ENCODE data around the gene CACNA2D3.

DNA sequence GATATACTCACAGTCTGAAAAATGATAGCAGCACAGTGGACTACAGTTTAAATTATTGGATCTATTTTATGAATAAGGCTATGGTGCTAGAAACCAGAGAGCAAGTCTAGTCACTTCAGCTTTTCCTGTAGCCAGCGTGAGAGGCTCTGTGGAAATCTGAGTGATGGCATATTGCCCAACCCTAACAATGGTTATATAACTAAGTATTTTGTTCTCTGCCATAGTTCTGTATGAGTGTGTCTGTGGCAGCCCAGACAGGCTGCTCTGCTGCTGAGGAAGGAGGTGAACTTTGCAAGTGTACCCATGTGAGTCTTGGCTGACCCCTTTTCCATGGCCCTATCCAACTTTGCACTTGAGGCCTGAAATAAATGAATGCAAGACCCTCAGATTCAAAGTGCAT, 699.9 kb downstream of the CACNA2D3 start:
- TF ChIP-seq, protein P1, sequence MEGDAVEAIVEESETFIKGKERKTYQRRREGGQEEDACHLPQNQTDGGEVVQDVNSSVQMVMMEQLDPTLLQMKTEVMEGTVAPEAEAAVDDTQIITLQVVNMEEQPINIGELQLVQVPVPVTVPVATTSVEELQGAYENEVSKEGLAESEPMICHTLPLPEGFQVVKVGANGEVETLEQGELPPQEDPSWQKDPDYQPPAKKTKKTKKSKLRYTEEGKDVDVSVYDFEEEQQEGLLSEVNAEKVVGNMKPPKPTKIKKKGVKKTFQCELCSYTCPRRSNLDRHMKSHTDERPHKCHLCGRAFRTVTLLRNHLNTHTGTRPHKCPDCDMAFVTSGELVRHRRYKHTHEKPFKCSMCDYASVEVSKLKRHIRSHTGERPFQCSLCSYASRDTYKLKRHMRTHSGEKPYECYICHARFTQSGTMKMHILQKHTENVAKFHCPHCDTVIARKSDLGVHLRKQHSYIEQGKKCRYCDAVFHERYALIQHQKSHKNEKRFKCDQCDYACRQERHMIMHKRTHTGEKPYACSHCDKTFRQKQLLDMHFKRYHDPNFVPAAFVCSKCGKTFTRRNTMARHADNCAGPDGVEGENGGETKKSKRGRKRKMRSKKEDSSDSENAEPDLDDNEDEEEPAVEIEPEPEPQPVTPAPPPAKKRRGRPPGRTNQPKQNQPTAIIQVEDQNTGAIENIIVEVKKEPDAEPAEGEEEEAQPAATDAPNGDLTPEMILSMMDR (IDR thresholded peaks at IDR 0.05), result no peak
- TF ChIP-seq POLR2AphosphoS5 (IDR thresholded peaks at IDR 0.05; ENCODE audit: insufficient read depth in 1 of 2, low read depth in 1 of 2) (peak in 1 of 2 donors; percentile 11), POLR2A (IDR thresholded peaks at IDR 0.05) (no peak)
